NCI-H82 treated with DMSO at 0.1 percent for 48 hours (cell line): Measurements from ENCODE around the gene MZB1.

Experiments
- DNase-seq: peaks from one replicate; lab custom pipeline; 2025; ENCODE audit not compliant: unreplicated experiment; lab: John Stamatoyannopoulos, UW

MZB1 gene

GRCh38 chr5:139389701-139390638, at the start of gene MZB1:
TSS of gene MZB1 (minus strand) at chr5:139389913. CDS start at chr5:139389856, 57 bp downstream.
- no peak for DNase-seq

GRCh38 chr5:139439013-139439903, 49.5 kb upstream of the MZB1 start, which contains the start of gene DNAJC18:
TSS of gene DNAJC18 (minus strand) at chr5:139439525. CDS start at chr5:139439445, 80 bp downstream.
- DNase-seq, result peak; percentile 68

DNA sequence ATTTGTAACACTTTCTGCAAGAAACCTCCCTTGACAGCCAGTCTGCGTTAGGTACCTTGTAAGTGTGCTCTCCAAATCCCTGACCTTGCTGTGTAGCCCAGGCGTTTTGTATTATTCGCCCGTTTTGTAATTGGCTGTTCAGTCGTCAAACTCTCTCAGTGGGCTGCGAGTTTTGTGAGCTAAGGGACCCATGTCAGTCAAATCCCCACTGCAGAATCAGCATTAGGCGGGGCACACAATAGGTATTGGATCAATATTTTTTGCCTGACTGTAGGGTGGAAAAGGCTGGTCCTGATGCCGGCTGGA, 48.9 kb upstream of the MZB1 start:
- DNase-seq, result no peak

GRCh38 chr5:139435676-139436075, 46.0 kb upstream of the MZB1 start:
- DNase-seq, result no peak

GRCh38 chr5:139431706-139432105, 42.0 kb upstream of the MZB1 start:
- no peak for DNase-seq

DNA sequence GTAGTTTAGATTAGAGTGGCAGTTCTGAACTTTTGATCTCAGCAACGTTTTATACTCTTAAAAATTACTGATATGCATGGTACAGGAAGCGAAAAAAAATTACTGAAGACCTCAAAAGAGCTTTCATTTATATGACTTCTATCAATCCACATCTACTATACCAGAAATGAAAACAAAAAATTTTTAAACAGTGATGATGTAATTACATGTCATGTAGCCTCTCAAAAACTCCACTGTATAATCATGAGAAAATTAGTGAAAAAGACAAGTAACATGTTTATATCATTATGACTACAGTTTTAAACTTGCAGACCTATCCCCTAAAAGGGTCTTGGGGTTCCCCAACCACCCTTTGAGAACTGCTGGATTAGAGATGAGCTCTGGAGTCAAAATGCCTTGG, 40.3 kb upstream of the MZB1 start:
- DNase-seq, result no peak

GRCh38 chr5:139426203-139426885, 36.6 kb upstream of the MZB1 start:
- DNase-seq, result no peak

DNA sequence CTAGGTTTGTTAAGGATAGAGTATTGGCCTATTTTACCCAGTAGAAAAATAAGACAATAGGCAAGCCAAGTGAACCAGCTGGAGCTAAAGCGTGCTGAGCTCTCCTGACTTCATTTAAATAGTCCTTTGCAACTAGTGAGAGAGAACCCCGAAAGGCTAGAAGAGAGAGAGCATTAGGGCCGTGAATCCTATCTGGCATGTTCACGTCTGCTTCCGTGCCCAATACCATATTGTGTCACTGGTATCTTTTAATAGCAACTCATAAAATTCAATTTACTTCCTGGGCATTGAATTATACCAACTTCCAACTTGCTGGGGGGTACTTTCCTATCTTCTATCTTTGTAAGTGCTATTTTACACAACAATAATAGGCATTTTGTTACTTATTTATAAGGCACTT, 35.8 kb upstream of the MZB1 start:
- DNase-seq, result no peak

DNA sequence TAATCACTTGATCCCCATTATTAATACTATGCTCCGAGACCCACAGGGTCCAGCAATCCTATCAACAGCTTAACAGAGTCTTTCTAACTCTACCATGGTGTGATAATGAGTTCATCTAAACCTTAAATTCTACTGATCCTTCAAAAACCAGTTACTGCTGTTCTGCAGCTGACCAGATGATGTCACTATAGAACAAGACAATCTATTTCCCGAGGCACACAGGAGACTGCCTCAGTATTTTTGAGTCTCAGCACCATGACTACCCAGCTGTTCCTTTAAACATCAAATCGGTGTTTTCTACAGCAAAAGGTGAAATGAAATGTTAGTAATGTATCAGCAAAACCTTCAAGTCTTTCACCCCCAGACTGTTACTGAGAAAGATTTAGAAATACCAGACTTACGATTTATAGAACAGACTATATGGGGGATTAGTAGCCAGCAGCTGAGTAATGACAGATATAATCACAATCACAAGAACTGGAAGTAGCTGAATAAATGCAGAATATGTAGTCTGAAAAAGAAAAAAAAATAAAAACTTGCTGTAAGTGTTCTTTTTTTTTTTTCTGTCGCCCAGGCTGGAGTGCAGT, 32.7 kb upstream of the MZB1 start:
- DNase-seq, result peak; percentile 35

DNA sequence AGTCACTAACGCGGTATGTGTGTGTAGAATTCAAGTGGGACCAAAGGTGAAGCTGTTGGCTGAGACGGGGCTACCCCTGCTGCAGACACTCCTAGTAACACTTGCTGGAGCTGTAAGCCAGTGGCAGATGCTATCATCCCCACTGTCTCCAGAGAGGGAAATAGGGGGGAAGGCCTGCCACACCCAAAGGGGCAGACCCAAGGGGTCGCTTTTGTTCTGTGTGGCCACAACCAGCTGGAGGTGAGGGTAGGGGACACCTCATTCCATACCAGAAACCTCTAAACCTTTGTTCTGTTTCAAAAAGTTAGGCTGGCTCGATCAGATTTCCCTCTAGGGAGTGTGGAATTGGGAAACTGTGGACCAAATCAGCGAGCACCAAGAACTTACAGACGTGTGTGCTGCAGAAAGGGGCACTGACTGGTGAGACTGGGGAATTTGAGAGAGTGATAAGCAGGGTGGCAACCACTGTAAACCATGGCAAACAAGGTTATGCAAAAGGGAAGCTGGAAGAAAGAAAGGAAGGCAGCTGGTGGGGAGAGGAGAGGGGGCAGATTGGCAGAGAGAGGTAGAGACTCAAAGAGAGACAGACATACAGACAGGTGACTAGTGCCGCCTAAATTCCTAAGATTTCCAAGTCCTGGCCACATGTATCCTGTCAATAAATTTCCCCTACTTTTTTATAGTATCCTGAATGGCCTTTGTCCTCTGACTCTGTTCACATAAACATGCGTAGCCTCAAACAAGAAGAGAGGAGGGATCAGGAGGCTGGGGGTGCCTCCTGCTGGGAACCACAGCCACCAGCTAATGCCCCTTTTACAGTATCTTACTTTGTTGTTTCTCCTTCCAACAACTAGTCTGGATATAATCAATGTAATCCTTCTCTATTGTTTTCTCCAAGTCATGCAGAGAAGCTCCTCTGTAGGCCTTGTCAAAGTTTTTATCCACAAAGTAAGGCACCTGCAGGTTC, 29.8 kb upstream of the MZB1 start:
- DNase-seq, result no peak

- no peak for DNase-seq
These were observed 29.1 kb upstream of the MZB1 start for GRCh38 chr5:139418793-139419192.

- DNase-seq, result no peak
These were observed 27.5 kb upstream of the MZB1 start for GRCh38 chr5:139417214-139417613.

GRCh38 chr5:139416651-139417050, 26.9 kb upstream of the MZB1 start:
- DNase-seq, result no peak

- no peak for DNase-seq
These were observed 26.2 kb upstream of the MZB1 start for GRCh38 chr5:139415869-139416268.

DNA sequence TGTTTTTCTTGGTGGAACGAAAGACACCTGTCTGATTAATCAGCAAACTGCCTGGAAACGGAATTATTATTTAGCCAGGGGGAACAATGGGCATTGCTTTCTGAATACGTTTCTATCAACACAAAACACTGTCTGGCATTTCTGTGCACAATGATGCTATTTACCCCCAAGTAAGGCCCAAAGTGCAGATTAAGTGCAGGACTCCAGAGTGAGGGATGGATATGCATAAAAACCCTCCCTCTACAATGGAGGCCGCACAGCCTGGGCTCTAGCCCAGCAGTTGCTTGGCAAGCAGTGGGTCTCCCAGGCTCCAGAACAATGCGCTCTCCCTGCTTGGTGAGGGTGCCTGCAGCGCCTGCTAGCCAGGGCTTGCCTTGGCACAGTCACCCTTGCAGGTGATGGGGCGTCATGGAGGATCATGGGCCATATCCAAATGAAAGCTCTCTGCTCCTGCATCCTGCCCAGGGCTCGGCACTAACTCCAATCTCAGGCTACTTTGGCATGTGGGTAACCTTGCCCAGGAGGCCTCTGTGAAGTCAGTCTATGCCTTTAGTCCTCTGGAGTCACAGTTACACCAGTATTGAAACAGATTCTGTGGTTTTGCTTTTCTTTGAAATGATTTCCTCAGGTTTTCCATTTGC, 25.6 kb upstream of the MZB1 start:
- DNase-seq, result no peak

GRCh38 chr5:139414581-139415130, 24.9 kb upstream of the MZB1 start:
- no peak for DNase-seq

DNA sequence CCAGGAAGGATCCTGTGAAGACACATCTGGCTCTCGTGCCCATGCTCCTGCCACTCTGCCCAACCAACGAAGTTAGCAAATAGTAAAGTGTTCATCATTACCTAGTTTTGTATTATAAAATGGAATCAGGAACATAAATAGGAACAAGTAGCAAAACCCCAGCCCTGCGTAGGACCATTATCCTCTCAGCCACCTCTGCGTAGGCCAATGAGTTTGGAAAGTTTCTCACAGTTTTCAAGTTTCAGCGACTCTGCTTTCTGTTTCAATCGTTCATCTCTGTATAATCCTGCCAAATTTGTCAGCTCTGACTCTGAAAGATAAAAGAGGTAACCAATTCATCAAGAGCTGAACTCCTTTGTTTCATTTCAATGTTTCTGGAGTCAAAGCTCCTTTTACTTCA, 24.2 kb upstream of the MZB1 start:
- no peak for DNase-seq

DNA sequence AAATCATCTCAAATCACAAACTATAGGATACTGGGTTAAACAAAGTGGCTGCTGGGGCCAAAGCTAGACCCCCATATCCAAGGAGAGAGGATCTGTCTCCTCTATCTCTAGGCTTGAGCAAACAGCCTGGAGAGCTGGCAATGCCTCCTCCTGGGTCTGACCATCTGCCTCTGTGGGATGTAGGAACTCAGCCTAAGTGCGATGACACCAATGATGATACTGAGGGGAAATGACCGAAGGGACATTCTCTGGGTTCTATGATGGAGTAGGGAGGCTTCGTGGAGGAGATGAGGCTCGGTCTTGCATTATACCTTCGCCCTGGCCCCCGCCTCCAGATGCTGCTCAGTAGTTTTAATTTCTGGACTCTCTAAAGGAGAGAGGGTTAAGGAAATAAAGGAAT, 23.4 kb upstream of the MZB1 start:
- DNase-seq, result no peak
